C4-2B (cell line): ENCODE data around the gene GGTLC2.

Experiments
- ZFX ChIP-seq: fragments of 450-650 bp; IDR thresholded peaks from 2 replicates; pipeline ENCODE4 v1.6.1; 2017
- TF ChIP-seq, protein P1 (sequence below): fragments of 450-650 bp; conservative IDR thresholded peaks from 2 replicates; pipeline ENCODE4 v1.5.1; 2017; ENCODE audit warnings: mild to moderate bottlenecking

- TF ChIP-seq, protein P1, sequence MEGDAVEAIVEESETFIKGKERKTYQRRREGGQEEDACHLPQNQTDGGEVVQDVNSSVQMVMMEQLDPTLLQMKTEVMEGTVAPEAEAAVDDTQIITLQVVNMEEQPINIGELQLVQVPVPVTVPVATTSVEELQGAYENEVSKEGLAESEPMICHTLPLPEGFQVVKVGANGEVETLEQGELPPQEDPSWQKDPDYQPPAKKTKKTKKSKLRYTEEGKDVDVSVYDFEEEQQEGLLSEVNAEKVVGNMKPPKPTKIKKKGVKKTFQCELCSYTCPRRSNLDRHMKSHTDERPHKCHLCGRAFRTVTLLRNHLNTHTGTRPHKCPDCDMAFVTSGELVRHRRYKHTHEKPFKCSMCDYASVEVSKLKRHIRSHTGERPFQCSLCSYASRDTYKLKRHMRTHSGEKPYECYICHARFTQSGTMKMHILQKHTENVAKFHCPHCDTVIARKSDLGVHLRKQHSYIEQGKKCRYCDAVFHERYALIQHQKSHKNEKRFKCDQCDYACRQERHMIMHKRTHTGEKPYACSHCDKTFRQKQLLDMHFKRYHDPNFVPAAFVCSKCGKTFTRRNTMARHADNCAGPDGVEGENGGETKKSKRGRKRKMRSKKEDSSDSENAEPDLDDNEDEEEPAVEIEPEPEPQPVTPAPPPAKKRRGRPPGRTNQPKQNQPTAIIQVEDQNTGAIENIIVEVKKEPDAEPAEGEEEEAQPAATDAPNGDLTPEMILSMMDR: no peak
- no peak for TF ChIP-seq ZFX
Measured at GRCh38 chr22:22696104-22696503, 51.7 kb downstream of the GGTLC2 start.
